Lower leg skin (tissue), 3 donors: ENCODE measurements around the gene B4GALT6.

Experiments used
- CTCF ChIP-seq, 3 donors: fragments of 450-650 bp; IDR thresholded peaks; one replicate each; pipeline ENCODE4 v1.5.1; 2016; ENCODE audit warnings: antibody characterized with exemption in 3 of 3, mild to moderate bottlenecking in 3 of 3, moderate library complexity in 2 of 3
- POLR2A ChIP-seq, 2 donors: fragments of 450-650 bp; IDR thresholded peaks; one replicate each; pipeline ENCODE4 v1.6.1; 2016 to 2017; ENCODE audit warnings: antibody characterized with exemption in 2 of 2, mild to moderate bottlenecking in 1 of 2, moderate library complexity in 1 of 2

GRCh38 chr18:31720867-31721266 lies 36.5 kb upstream of the B4GALT6 start:
- TF ChIP-seq CTCF (IDR thresholded peaks at IDR 0.05): no peak
- TF ChIP-seq POLR2A (IDR thresholded peaks at IDR 0.05): no peak
